Stimulated activated CD8-positive, alpha-beta memory T cell treated with anti-CD3 and anti-CD28 coated beads, Interleukin-15, amount 100 ng/mL, for 48 hours (primary cell): ENCODE measurements around the gene CHD9.
"Not testable (repeated sequence)": the region's sequence is repeated elsewhere in the genome, so short reads cannot be mapped to it uniquely, and the experiment has no call there.

Experiments
- DNase-seq, 2 donors: peaks; one replicate each; pipeline ENCODE4 v3.0.0-alpha.2; 2020; ENCODE audit warnings: low read depth in 2 of 2

Gene CHD9

GRCh38 chr16:53045341-53046220 lies 9.2 kb upstream of the CHD9 start:
- DNase-seq = no peak

GRCh38 chr16:53047515-53047914 lies 7.3 kb upstream of the CHD9 start:
- DNase-seq = not testable (repeated sequence)

- DNase-seq = no peak
These were observed 6.5 kb upstream of the CHD9 start for GRCh38 chr16:53048139-53048915.

GRCh38 chr16:53051255-53051654 lies 3.5 kb upstream of the CHD9 start:
- not testable (repeated sequence) for DNase-seq

- no peak for DNase-seq
These were observed 2.0 kb upstream of the CHD9 start, which contains the start of gene CHD9NB for GRCh38 chr16:53052519-53053501. TSS of gene CHD9NB (minus strand) at chr16:53052897. CDS start at chr16:53044158, 8,739 bp downstream.

GRCh38 chr16:53053967-53054669 lies 673 bp upstream of the CHD9 start:
- no peak for DNase-seq

- no peak for DNase-seq
These were observed 975 bp downstream of the CHD9 start for GRCh38 chr16:53055541-53056391.

GRCh38 chr16:53056392-53056881 lies 1.6 kb downstream of the CHD9 start:
- DNase-seq = no peak

- DNase-seq = no peak
These were observed 2.9 kb downstream of the CHD9 start for GRCh38 chr16:53057658-53058057.

GRCh38 chr16:53058441-53058840 lies 3.6 kb downstream of the CHD9 start:
- DNase-seq = no peak

GRCh38 chr16:53058882-53059281 lies 4.1 kb downstream of the CHD9 start:
- DNase-seq = no peak

GRCh38 chr16:53059672-53060071 lies 4.9 kb downstream of the CHD9 start:
- DNase-seq = no peak

- DNase-seq = no peak
These were observed 6.5 kb downstream of the CHD9 start for GRCh38 chr16:53061256-53061655.

- DNase-seq = peak; percentile 34 to 44
These were observed 6.9 kb downstream of the CHD9 start for GRCh38 chr16:53061701-53062159.

GRCh38 chr16:53064081-53064578 lies 9.3 kb downstream of the CHD9 start:
- no peak for DNase-seq

GRCh38 chr16:53065461-53066061 lies 10.8 kb downstream of the CHD9 start:
- DNase-seq = no peak

GRCh38 chr16:53067675-53068074 lies 12.9 kb downstream of the CHD9 start:
- DNase-seq = no peak

- no peak for DNase-seq
These were observed 13.6 kb downstream of the CHD9 start for GRCh38 chr16:53068423-53068833.

- no peak for DNase-seq
These were observed 15.0 kb downstream of the CHD9 start for GRCh38 chr16:53069772-53070171.
